ENCODE results near the gene COL13A1. TPM values are rescaled to one million over a fixed set of nuclear protein-coding genes. Genes with fewer than 3 reads are reported as not detected.

COL13A1 gene
- total RNA-seq, 1 experiment from 2014 or later, result 3.6 TPM

DNA sequence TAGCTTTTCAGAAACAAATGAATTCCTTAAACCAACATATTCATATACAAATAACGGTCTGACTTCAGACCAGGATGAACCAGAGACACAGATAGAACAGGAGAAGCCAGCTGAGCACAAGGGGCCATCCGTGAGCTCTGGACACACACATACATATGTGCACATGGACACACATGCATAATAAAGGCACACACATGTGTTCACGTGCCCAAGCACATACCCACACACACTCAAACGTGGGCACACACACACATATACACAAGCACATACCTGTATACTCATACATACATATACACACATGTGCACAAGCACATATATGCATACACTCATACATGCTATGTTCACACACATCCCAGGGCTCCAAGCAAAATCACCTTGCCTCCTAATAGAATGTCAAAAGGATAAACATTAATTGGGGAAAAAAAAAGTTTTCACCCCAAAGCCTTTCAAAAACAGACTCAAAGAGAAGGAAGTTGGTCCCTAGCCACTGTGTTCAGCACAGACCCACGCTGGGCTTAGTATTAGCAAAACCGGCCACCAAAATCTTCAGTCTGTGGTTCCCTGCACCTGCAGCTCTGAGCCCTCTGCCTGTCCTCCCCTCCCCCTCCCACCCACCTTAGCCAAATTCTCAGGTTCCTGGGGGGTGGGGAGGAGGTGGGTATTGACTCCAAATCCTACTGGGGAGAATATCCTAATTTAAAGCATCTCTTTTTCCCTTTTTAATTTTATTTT lies 150.5 kb downstream of the COL13A1 start:
- Histone ChIP-seq H3K9me3 (ENCODE audit: control insufficient read depth, low read depth, low read length) (no peaks in the 10 kb centered on the region), H3K4ac (ENCODE audit: low read depth, low read length) (no peak overlapping the region), H3K79me1 (ENCODE audit: insufficient read depth, low read depth, low read length, poor library complexity, severe bottlenecking) (no peaks in the 10 kb centered on the region), H3K4me1 (ENCODE audit: insufficient read depth, low read length) (peaks cover 3% of the 10 kb centered on the region; the same call in 1 of the 2 replicates), H3T11ph (ENCODE audit: low read length) (no peak overlapping the region), H3K9ac (ENCODE audit: extremely low read depth, insufficient read length, low read length) (no peak overlapping the region), H2BK12ac (ENCODE audit: insufficient read length, low read depth, low read length) (no peak overlapping the region), H2BK120ac (ENCODE audit: low read depth, low read length, poor library complexity, severe bottlenecking) (no peak overlapping the region), H2AFZ (ENCODE audit: low read length) (no peak overlapping the region), H3K14ac (ENCODE audit: insufficient read depth, low read length) (no peak overlapping the region), H3K79me2 (ENCODE audit: insufficient read depth, low read length) (no peaks in the 10 kb centered on the region), H2AK5ac (ENCODE audit: insufficient read length, low read length) (no peak overlapping the region), H2BK5ac (ENCODE audit: insufficient read length, low read length) (no peak overlapping the region), H2BK20ac (ENCODE audit: low read depth, low read length, poor library complexity, severe bottlenecking) (no peak overlapping the region), H4K91ac (ENCODE audit: insufficient read length, low read depth, low read length) (no peak overlapping the region), H3K27me3 (ENCODE audit: insufficient read depth, low read length) (no peaks in the 10 kb centered on the region), H4K8ac (replicated peaks; ENCODE audit: insufficient read length, low read depth, low read length) (no peak overlapping the region), H3K56ac (ENCODE audit: insufficient read length, low read depth, low read length) (no peak overlapping the region), H3K27ac (ENCODE audit: insufficient read length, low read depth, low read length) (no peak overlapping the region), H2BK15ac (ENCODE audit: low read depth, low read length) (no peak overlapping the region), H3K4me2 (ENCODE audit: insufficient read depth, insufficient read length, low read length) (no peak overlapping the region), H3K18ac (ENCODE audit: insufficient read length, low read depth, low read length) (no peak overlapping the region), H3K23ac (ENCODE audit: insufficient read length, low read depth, low read length) (no peak overlapping the region), H4K5ac (ENCODE audit: insufficient read length, low read depth, low read length) (no peak overlapping the region), H3K23me2 (ENCODE audit: insufficient read length, low read depth, low read length, poor library complexity, severe bottlenecking) (no peaks in the 10 kb centered on the region), H4K20me1 (ENCODE audit: control insufficient read depth, insufficient read depth, insufficient read length) (no peaks in the 10 kb centered on the region)
- no peak for TF ChIP-seq CTCF (conservative IDR thresholded peaks at IDR 0.05)
- no peaks in the 10 kb centered on the region; a peak in 1 of 7 replicates for H3K36me3 Mint-ChIP-seq (ENCODE audit: insufficient read depth in 1 of 3, low read depth in 3 of 3)
- no CpG with 5 or more reads among the region's 6 CpGs for WGBS (ENCODE audit: extremely low coverage, insufficient read length, low lambda C conversion rate)
- no peak for DNase-seq
- H3K27ac Mint-ChIP-seq, result peak overlapping the region in 1 of 3 experiments; percentile 93; a peak in 2 of 7 replicates
- peaks cover 31 to 54% of the 10 kb centered on the region in 2 experiments for H3K4me1 Mint-ChIP-seq
- no peak overlapping the region for H3K4me3 Mint-ChIP-seq
- peaks cover 44% of the 10 kb centered on the region for H3K27me3 Mint-ChIP-seq (ENCODE audit: low read depth)
- H3K9me3 Mint-ChIP-seq, result no peaks in the 10 kb centered on the region; a peak in 1 of 5 replicates

Measured in H9 (cell line).